GM10847 (cell line): ENCODE data around the gene CCL2.

ENCODE experiments used
- POLR2A ChIP-seq: IDR thresholded peaks from 2 replicates; pipeline ENCODE4 v1.6.1; 2011; ENCODE audit not compliant: insufficient read length; ENCODE audit errors: extremely low read depth

Gene CCL2

DNA sequence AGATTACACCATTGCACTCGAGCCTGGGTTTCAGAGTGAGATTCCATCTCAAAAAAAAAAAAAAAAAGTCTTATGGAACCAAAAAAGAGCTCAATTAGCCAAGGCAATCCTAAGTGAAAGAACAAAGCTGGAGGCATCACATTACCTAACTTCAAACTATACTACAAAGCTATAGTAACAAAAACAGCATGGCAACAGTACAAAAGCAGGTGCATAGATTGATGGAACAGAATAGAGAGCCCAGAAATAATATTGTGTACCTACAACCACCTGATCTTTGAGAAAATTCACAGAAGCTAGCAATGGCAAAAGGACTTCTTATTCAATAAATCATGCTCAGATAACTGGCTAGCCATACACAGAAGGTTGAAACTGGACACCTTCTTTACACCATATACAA, 24.7 kb upstream of the CCL2 start:
- no peak for TF ChIP-seq POLR2A

DNA sequence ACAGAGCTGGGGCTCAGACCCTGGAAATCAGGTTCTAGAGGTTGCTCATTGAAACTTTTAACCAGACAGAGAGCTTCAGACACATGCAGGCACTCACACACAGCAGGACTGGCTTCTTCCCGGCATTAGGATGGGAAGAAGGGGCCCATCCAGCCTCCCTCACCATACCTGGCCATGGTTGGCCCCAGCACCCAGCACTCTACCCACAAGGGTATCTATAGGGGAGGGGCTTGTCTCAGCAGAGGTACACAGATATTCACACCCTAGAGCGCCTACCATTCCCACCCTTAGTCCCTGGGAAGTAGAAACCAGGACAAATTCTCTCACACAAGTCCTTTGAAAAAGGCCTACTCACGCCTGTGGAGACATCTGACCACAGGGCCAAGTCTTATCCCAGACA, 20.5 kb upstream of the CCL2 start:
- no peak for TF ChIP-seq POLR2A

DNA sequence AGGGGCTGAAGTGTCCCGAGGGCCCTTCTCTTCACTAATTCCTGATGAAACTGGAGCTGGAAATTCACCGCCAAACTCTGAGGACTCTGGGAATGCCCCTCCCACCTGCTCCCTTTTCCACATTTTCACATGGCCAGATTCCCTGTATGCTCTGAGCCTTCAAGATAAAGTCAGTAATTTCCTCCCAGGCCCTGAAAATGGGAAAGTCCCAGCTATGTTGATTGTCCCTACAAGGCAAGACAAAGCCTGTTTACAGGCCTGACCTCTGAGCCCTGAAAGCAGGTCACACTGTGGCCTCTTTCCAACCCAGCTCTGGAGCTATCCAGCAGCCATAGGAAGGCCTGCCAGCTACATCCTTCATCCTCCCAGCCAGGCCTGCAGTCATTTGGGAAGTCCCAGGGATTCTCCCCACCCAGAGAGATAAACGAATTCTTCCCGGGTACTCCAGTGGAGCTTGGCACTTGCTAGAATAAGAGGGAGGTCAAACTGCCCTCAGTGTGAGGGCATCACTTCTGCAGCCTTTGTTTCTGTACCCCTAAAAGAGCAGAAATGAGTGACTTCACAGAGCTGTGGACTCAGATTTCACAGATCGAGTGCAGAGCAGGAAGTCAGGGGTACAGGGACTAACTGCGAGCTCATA, 19.6 kb upstream of the CCL2 start:
- TF ChIP-seq POLR2A, result no peak

DNA sequence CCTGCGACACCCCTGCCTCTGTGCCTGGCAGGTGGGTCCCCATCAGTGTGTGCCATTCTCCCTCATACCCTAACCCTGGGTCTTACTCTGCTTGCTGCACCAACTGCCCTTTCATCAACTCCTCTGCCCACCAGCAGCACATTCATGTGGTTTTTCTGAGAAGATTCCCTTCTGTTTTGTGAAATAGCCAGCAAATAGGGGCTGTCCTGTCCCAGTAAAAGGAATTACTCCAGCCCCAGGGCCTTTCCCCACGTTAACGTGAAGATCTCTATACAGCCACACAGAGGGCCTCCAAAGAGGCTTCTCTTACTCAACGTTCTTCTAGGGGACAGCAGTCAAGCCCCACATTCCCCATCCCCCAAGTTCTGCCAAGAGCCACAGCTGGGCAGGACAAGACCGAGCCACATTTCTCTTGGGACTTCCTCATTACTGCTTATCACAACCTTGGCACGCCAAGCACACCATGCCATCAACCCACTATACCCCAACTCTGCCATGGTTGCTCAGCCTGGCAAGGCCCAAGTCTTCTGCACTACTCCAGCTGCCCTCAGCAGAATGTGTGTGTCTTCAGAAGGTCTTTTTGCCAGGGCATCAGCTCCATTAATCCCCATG, 18.7 kb upstream of the CCL2 start:
- no peak for TF ChIP-seq POLR2A

DNA sequence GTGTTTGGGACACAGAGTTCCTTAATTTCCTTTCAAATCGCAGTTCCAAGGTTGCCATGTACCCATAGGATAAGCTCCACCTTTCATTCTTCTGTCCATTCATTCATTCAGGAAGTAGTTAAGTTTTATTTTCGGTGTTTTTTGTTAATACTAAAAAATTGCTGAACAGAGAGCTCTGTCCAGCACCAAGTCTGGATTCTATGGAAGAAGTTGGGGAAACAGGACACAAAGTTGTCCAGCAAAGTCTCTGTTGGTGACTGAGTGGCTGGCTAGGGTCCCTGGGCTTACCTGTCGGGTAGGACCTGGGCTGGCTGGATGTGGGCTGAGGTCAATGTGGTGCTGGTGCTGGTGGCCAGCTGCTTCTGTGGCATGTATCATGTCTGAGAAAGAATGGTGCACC, 17.6 kb upstream of the CCL2 start:
- TF ChIP-seq POLR2A, result no peak

DNA sequence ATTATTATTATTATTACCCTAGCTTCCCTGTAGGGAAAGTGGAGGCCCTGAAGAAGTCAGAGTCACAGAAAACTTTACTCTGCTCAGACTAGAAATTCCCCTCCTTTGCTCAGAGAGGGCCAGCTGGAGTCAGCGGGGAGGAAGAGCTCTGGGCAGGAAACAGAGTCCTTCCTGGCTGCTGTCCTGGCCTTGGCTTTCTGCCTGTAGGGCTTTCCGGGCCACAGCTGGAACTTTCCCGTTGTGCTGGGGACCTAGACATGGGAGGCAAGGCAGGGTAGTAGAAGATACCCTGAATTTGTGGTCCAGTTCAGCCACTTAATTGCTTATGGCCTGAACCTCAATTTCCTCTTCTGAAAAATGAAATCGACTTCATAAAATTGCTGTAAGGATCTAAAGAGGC, 14.0 kb upstream of the CCL2 start:
- TF ChIP-seq POLR2A, result no peak

DNA sequence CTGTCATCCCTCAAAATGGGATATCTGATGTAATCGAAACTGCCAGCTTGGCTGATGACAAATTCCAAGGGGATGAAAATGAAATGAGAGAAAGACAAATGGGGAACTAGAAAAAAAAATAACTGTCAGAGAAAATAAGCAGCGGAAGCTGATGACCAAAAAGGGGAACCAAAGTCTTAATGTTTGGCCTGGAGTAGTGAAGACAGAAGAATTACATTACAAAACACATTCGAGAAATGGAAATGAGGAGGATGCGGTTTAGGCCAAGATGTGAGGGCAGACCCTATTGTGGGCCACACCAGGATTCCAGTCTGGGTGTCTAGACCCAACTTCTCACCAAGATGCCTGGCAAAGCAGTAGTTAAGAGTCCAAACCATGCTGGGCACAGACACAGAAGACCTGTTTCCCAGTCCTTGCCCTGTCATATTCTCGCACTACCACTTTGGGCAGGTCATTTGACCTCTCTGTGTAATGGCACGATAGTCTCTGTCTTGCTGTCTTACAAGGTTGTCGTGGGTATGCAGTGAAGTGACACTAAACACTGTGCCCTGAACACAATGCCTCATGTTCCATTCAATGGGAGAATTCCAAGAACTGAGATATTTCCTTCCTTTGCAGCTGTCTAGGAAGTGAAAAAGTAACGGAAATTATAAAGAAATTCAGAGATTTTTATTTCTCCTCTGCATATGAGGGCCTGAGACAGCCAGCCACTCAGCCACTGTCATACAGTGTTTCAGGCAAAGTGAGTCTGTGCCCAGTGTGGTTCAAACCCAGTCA, 12.3 kb upstream of the CCL2 start:
- TF ChIP-seq POLR2A, result no peak

DNA sequence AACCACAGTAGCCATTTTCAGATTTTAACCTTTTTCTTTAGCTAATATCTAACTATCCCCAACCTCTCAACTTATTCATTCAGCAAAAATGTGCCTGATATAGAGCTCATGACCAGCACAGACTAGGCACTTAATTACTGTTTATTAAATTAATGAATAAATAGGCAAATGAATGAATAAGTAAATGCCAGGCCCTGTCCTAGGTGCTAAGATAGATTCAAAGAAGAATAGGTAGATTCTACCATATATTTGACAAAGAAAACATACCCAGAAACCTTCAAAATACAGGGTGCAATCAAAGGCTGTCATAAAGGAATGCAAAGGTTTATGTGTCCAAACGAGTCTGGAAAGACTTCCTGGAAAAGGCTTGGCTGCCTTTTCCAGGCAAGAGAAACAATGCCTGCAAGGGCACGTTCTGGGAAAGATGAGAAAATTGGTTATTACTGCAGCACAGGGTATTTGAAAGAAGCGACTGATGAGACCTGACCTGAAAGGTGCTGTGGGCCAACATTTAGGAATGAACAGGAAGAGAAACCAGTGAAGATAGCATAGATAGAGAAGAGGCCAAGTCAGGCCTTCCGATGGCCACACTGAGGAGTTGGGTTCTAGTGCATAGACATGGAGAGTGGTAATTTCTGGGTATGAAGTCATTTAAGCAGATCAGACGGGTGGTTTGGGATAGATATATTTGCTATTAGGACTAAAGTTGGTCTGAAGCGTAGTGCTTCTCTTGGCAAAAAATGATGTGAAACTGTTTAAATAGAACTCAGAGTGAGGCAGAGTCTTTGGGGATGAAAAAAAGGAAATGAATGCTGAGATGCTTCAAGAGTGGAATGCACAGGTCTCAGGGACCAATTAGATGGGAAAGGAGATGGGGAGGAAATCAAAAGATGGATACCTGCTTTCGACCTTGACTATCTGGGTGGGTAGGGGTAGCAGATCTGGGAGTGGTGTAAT, 11.4 kb upstream of the CCL2 start:
- TF ChIP-seq POLR2A, result no peak

DNA sequence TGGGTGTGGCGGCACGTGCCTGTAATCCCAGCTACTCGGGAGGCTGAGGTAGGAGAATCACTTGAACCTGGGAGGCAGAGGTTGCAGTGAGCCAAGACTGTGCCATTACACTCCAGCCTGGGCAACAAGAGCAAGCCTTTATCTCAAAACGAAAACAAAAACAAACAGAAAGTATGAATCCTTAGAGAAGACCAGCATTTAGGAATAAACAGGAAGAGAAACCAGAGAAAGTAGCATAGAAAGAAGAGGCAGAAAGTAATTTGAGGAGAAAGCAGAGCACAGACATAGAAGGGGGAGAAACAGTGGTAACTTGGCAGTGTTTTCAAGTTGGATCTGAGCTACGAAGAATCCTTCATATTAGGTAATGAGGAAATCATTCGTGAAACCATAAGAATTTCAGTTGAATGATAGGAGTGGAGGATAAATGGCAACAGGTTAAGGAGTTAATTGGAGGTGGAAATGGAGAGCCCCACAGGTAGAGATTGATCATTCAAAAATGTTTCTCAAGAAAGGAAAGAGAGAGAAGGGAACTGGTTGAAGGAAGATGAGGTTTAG, 9.7 kb upstream of the CCL2 start:
- TF ChIP-seq POLR2A, result no peak

DNA sequence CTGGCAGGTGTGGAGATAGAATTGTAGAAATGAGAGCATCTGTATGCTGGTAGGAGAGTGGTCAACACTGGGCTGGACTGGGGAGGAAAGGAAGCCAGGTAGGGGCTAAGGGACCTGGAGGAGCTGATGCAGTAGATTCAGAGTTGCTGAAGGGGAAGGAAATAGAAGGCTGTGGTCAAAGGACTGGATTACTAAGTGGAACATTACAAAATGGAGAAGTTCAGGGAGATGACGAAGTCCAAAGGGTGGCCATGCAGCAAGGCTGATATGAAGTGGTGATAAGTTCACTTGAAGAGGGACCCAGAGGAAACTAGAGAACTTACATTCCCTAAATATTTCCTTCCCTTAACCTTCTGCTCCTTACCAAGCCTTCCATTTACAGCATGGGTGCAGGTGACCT, 8.6 kb upstream of the CCL2 start:
- TF ChIP-seq POLR2A, result no peak

DNA sequence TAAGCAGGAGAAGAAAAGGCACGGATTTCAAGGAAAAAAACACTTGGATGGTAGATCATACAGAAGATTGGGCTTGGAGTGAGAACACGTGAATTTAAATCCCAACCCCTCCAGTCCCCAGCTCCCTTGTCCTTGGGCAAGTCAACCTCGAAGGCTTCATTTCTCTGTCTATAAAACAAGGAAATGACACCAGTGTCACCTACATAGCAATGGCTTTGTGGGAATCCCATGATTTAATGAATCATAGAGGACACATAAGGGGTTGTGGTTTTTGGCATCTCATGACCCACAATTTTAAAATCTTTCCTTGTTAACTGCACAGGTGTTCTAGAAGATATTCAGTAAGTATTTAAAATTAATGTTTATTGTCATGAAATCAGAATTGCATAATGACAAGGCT, 8.2 kb upstream of the CCL2 start:
- TF ChIP-seq POLR2A, result no peak

DNA sequence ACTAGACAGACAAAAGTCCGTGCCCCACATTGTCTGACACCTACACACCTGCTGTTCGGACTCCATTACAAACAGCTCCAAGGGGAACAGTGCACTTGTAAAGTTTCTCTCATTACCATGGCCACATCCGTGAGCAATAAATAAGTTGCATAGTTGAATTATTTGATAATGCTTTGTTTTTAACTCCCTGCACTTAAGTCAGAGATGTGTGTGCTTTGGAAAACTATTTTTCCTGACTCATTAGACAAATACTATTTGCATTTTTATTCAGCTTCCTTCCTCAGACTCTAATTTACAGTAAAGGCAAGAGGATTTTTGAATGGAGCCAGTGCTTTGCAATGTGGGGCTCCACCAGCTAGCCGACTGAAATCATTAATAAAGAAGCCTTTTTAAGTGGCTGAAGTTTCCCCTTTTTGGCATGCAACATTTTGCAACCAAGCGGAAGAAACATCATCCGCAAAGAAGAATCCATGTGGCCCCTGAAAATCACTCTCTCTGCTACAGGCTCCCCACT, 6.5 kb upstream of the CCL2 start:
- TF ChIP-seq POLR2A, result no peak

DNA sequence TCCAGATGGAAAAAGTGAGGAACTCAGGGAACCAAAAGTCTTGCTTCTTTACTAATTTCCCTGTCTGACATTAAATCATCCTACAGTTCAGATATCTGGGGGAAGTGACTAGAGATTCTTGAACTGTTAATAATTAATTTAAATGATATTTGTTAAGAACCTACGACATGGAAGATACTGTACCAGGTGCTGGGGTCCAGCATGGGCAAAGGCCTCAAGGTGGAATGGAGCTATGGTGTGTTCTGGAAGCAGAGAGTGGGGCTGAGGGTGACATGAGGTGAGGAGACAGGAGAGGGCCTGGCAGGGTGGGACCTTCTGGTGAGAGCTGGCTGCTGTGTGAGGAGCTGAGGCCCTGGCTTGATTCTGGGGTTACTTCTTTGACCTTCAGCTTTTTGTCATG, 6.0 kb upstream of the CCL2 start:
- TF ChIP-seq POLR2A, result no peak

DNA sequence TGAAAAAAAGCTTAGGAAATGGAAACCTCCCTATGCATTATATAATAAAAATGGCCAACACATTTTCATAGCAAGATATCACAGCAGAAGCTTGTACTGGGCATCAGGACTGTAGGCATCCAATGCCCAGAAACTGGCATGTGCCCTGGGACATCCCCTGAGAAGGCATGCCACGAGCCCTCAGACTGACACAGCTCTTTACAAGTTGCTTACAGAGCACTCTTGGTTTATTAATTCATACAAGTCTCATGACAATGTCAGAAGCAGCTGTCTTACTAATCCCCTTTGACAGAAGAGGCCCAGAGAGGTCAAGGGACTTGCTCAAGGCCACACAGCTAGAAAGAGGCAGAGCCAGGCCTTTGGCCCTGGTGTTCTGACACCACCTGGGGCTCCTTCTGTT, 5.6 kb upstream of the CCL2 start:
- no peak for TF ChIP-seq POLR2A

DNA sequence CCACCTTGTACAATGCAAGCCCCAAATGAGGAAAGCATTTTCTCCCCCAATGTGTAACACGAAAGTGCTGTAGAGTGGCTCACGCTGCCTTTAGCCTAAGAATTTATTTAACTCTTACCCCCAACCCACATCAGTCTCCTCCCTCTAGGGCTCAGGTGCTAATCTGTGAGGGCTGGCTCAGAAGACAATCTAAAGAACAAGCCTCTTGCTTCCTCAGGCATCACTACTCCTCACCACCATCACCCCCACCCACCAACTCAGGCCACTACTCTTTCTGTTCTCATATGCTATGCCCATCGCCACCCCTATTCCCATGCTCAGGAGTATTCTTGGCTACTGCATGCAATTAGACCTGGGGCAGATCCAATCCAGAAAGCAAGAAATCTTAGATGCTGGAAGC, 3.9 kb upstream of the CCL2 start:
- TF ChIP-seq POLR2A, result no peak

DNA sequence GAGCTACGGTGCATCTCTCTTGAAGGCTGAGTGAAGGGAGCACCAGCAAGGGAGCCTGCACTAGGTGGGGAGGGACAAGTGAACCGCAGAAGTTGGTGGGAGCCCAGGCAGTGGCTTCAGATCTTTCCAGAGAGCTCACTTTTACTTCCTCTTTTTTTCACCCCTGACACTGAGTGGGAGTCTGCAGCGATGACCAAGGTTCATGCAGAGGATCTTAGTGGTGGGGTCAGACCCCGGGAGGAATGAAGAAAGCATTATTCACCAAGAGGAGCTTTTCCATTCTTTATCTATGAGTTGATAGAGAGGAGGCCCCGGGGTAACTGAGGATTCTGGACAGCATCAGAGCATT, 3.0 kb upstream of the CCL2 start:
- no peak for TF ChIP-seq POLR2A
